Stimulated activated CD8-positive, alpha-beta memory T cell treated with anti-CD3 and anti-CD28 coated beads, Interleukin-4, amount 100 ng/mL, for 4 hours (primary cell): ENCODE data around the gene ATP4A.

Experiments used
- DNase-seq, 2 donors: peaks; one replicate each; pipeline ENCODE4 v3.0.0-alpha.2; 2020; ENCODE audit warnings: low read depth in 2 of 2, low spot score in 1 of 2

The ATP4A gene

GRCh38 chr19:35566738-35567137, 3.3 kb upstream of the ATP4A start:
- no peak for DNase-seq

- no peak for DNase-seq
Observed at GRCh38 chr19:35565016-35565856, 1.8 kb upstream of the ATP4A start.

GRCh38 chr19:35562776-35563175, 682 bp downstream of the ATP4A start:
- DNase-seq, result no peak

DNA sequence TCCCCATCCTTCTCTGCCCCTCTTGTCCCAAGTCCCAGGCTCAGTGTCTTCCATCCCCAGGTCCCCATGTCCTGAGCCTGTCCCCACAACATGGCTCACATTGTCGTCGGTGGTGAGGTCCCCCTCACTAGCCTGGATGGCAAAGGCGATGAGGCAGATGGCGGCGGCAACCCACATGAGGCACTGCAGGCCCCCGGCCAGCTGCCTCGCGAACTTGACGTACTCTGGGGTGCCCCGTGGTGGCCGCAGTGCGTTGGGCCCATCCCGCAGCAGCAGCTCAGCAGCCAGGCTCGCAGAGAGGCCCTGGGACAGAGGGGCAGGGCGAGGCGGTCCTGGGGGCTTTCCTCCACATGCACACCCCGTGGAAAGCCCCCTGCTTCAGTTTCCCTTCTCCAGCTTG, 1.1 kb downstream of the ATP4A start:
- DNase-seq, result no peak

- no peak for DNase-seq
Observed at GRCh38 chr19:35561436-35561835, 2.0 kb downstream of the ATP4A start.

- DNase-seq, result no peak
Observed at GRCh38 chr19:35560677-35561076, 2.8 kb downstream of the ATP4A start.

DNA sequence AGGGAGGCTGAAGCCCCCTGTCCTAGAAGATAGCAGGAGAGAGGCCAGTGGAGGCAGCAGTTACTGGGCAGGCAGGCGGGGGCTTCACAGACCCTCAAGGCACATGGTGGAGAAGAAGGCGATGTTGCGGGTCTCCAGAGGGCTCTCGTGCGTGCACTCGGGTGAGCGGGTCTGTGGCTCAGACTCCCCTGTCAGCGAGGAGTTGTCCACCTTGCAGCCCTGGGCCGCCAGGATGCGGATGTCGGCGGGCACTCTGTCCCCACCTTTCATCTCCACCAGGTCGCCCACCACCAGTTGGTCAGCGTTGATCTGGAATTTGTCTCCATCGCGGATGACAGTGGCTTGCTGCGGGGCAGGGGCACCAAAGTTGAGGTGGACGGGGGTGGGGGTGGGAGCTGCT, 3.2 kb downstream of the ATP4A start:
- DNase-seq, result no peak

GRCh38 chr19:35559781-35560180, 3.7 kb downstream of the ATP4A start:
- DNase-seq, result no peak

- DNase-seq, result no peak
Observed at GRCh38 chr19:35559281-35559659, 4.2 kb downstream of the ATP4A start.

GRCh38 chr19:35558400-35559280, 4.8 kb downstream of the ATP4A start:
- DNase-seq, result no peak

DNA sequence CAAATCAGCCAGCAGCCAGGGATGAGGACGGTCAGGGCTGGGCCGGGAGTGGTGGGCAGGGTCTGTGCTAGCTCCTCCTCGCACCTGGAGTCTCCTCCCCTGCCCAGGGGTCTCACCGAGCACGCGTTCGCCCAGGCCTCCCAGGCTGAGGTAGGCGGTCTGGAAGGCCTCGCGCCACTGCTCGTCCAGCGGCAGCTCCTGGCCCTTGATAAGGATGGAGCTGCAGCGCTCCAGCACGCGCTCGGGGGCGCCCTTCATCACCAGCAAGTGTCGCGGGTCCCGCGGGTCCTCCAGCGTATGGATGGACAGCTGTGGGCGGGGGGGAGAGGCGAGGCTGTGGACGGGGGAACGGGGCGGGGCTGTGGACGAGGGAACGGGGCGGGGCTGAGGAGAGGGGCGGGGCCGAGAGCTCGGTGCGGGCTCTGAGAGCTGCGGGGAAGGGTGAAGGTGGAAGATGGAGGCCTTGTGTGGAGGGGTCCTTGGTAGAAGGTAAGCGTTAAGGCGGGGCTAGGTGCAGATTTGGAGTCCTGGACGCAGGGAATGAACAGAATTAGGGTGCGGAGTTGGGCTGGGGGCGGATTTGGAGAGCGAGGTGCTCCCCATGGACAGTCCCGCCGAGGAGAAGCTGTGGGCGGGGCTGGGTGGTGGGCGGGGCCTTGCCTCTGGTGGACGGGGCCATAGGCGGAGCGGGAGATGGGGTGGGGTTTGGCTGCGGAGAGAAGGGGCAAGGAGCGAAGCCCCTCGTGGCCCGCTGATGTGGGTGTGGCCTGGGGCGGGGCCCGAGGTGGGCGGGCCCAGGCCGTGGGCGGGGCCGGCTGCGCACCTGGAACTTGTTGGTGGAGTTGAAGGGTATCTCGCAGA, 5.7 kb downstream of the ATP4A start:
- no peak for DNase-seq

DNA sequence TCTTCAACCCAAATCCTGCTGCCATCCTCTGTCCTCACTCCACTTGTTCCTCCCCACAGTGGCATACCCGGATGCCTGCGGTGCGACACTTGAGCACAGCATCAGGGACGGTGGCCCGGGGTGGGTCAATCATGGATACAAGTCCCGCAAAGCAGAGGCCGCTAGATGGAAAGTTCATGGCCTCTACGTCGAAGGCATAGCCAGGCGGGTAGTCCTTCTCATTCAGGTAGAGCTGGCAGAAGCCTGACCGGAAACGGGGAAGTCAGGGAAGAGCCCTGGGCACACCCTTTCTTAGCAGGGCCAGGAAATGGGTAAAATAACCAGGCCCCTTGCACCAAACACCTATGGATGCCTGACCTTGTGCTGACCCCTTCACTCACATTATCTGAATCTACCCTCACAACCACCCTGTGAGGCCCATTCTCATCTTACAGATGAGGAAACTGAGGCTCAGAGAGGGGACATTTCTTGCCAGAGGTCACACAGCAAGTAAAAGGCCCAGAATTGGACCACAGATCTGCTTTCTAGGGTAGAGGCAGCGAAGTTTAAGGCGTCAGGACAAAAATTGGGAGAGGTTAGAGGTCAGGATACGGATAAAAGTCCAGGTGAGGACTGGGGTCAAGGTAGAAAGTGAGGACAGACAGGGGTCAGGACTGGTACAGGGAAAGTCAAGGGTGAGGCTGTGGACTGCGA, 6.5 kb downstream of the ATP4A start:
- no peak for DNase-seq

DNA sequence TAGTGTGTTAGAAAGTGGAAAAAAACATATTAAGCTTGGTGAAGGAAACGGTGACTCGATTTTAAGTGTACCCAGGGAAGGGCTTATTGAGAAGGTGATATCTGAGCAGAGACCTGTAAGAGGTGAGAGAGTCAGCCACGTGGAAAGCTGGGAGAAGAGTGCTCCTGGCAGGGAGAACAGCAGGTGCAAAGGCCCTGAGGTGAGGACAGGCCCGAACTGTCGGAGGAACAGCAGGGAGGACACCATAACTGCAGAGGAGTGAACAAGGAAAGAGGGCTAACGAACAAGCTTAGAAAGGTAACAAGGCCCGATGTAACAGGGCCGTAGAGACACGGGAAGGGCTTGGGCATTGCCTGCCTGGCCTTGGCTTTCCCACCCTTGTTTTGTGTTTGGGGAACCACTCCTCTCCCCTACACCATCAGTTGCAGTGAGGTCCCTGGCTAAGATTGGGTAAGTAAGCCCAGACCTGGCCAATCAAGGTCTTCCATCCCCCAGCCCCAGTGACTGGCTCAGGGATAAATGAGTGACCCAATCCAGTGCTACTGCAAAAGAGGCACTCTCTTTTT, 7.3 kb downstream of the ATP4A start:
- DNase-seq, result no peak

DNA sequence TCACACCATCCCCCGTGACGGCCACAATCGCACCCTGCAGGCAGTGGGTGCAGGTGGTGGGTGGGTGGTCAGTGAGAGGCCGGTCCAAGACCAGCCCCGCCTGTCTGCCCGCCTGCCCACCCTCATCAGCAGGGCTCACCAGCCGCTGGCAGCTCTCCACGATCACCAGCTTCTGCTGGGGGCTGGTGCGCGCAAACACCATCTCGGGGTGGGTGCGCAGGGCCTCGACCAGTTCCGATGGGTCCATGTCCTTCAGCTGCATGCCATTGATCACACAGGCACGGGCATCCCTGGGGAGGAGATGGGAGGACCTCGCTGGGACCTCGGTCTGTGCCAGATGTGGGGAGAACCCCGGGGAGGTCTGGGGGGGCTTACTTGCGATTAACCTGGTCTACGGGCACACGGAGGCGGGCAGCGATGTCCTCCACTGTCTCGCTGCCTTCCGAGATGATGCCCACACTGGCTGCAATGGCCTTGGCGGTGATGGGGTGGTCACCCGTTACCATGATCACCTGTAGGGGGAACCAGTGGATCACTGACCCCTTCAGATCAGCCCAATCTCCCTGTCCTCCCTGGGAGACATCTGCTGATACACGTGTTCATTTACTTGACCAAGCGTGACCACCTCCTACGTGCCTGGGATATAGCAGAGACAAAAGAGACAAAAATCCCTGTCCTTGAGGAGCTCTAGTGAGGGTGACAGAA, 8.0 kb downstream of the ATP4A start:
- DNase-seq, result no peak

- no peak for DNase-seq
Observed at GRCh38 chr19:35554076-35554475, 9.4 kb downstream of the ATP4A start.

- DNase-seq, result no peak
Observed at GRCh38 chr19:35553385-35554000, 10.0 kb downstream of the ATP4A start.

DNA sequence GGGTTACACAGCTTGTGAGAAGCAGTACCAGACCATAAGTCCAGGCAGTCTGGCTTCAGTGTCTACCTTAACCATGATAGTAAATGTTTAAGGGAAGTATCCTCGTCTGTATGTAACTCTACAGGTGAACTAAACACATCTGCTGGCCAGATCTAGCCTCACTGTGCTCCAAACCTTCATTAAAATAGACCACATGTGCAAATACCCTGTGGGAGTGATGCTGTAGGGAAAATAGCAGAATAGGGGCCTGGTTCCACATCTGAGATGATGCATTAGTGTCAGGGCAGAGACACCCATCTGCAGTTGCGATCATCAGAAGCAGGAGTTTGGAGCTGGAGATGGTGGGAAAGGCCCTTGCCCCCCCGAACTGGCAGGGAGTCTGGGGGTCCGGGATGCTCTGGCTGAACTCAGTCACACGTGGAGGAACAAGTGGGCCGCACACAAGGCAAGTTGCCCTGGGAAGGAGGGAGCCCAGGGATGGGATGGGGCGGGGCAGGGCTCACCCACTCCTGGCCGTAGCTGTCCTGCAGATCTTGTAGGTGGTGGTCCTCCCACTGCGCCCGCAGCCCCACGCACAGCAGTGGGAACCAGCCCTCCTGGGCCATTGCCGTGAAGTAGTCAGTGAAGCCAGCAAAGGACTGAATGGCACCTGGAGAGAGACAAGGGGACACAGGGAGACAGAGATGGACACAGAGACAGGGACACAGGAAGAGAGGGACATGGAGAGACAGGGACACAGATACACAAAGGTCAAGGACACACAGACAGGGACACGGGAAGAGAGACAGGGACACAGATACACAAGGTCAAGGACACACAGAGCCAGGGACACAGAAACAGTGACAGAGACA, 10.7 kb downstream of the ATP4A start:
- no peak for DNase-seq

DNA sequence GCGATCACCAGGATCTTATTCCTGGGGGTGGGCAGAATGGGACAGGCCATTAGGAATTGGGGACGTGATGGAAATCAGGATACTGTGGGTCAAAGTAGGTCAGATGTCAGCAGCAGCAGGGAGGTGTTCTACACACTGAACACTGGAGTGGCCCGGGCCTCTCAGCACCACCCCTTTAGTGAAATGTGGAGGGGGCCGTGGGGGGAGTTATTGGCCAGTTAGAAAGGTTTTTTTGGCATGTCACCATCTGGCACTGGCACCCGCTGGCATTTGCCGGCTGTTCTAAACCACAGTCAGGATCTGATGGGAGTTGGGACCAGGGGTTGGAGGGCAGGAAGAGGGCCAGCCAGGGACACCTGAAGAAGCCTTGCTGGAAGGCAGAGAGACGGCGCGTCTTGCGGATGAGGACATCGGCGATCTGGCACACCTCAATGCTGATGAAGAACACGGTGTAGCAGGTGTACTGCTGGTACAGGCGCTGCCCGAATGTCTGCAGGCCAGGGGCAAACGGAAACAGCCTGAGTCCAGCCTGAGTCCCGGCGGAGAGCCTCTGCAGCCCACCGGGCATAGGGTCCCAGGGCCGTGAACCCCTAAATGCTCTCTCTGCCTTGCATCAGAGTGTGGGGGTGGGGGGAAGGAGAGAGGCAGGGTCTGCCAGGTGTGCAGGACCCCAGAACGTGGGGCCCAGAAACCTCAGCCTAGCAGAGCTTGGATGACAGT, 12.2 kb downstream of the ATP4A start:
- DNase-seq, result no peak
